K562 (cell line): Measurements from ENCODE around the gene DNAJC8. TPM values are rescaled to one million over a fixed set of nuclear protein-coding genes. Genes with fewer than 3 reads are reported as not detected.

ENCODE experiments used
- ATAC-seq: fragments of 200-7000 bp; cut with Tn5 transposase; 3 replicates; pipeline ENCODE4 v1.9.1; 2020; ENCODE audit warnings: moderate library complexity
- BruUV-seq: library from RNA; stranded (reverse); fragments of 400-500 nt; replicated peaks from 2 replicates; lab custom pipeline; 2021; lab: Mats Ljungman, UMichigan
- CTCF ChIA-PET: fragments of 300-600 bp; formaldehyde crosslinking; extraction: SDS; loops from one replicate; lab custom pipeline; 2021; ENCODE audit warnings: low intra/inter-chr PET ratio; lab: Yijun Ruan, JAX
- POLR2A ChIA-PET: fragments of 300-600, 350-650 bp; sonication (Branson Sonifier 250); formaldehyde crosslinking; extraction: SDS; loops from one replicate; lab custom pipeline; 2021; ENCODE audit warnings: antibody characterized with exemption, inconsistent platforms; lab: Yijun Ruan, JAX
- DNase-seq, 4 experiments: peaks; one replicate each; pipeline versions ENCODE4 v3.0.0 to v3.0.0-alpha.2; 2011 to 2018; ENCODE audit warnings: low spot score in 3 of 4, mixed read lengths in 3 of 4; ENCODE audit errors: extremely low read depth in 1 of 4
- FAIRE-seq: peaks from 2 replicates; lab custom pipeline; 2011; peaks lifted over from hg19 to GRCh38; lab: Jason Lieb, UNC
- H2AFZ ChIP-seq: 2 replicates; pipeline ENCODE4 v1.6.0; 2011; ENCODE audit warnings: low read depth, low read length, control low read depth, inconsistent platforms
- H3K27ac ChIP-seq: fragments of 200-600 bp; 3 replicates; pipeline ENCODE4 v1.8.0; 2011; ENCODE audit warnings: low read depth, mild to moderate bottlenecking, control low read depth, inconsistent platforms, low read length, moderate library complexity, mixed read lengths; ENCODE audit errors: extremely low read depth
- H3K27me3 ChIP-seq, 2 experiments: fragments of 300-600 bp in 1 of 2; 2 replicates in 1 of 2; 3 replicates in 1 of 2; pipeline versions ENCODE4 v1.6.0 to v1.8.0; 2011; ENCODE audit warnings: inconsistent platforms in 2 of 2, low read length in 2 of 2, mild to moderate bottlenecking in 1 of 2, mixed read lengths in 1 of 2, moderate library complexity in 1 of 2; ENCODE audit not compliant: control insufficient read depth in 2 of 2, insufficient read depth in 2 of 2
- H3K36me3 ChIP-seq: fragments of 300-600 bp; 3 replicates; pipeline ENCODE4 v1.8.0; 2011; ENCODE audit warnings: mild to moderate bottlenecking, low read length, inconsistent platforms; ENCODE audit not compliant: control insufficient read depth, insufficient read depth
- H3K4me1 ChIP-seq, 2 experiments: fragments of 200-600 bp in 1 of 2; replicated peaks in 1 of 2; 2 replicates in 1 of 2; 3 replicates in 1 of 2; pipeline versions ENCODE4 v1.5.1 to v1.8.0; 2011; ENCODE audit warnings: inconsistent platforms in 2 of 2, low read length in 2 of 2, mild to moderate bottlenecking in 1 of 2, mixed read lengths in 1 of 2, moderate library complexity in 1 of 2; ENCODE audit not compliant: control insufficient read depth in 2 of 2, insufficient read depth in 2 of 2
- H3K4me2 ChIP-seq: 2 replicates; pipeline ENCODE4 v1.6.1; 2011; ENCODE audit warnings: low read length, control low read depth, inconsistent platforms, mixed read lengths; ENCODE audit not compliant: insufficient read depth
- H3K4me3 ChIP-seq: fragments of 200-600 bp; sonication (generic), shearing (Covaris generic); 2 replicates; pipeline ENCODE4 v1.5.1; 2016; ENCODE audit warnings: control low read depth, inconsistent platforms
- H3K79me2 ChIP-seq: fragments of 200-600 bp; 3 replicates; pipeline ENCODE4 v1.8.0; 2011; ENCODE audit warnings: low read length, inconsistent platforms; ENCODE audit not compliant: control insufficient read depth, insufficient read depth
- H3K9ac ChIP-seq, 2 experiments: 2 replicates each; pipeline versions ENCODE4 v1.6.0 to v1.6.1; 2011; ENCODE audit warnings: low read depth in 2 of 2, low read length in 2 of 2, control low read depth in 1 of 2, inconsistent platforms in 1 of 2, mild to moderate bottlenecking in 1 of 2, mixed read lengths in 1 of 2; ENCODE audit not compliant: insufficient read depth in 1 of 2
- H3K9me1 ChIP-seq: one replicate; pipeline ENCODE4 v1.6.0; 2011; ENCODE audit warnings: inconsistent platforms, mild to moderate bottlenecking, low read length, moderate library complexity; ENCODE audit not compliant: control insufficient read depth, insufficient read depth
- H3K9me3 ChIP-seq: replicated peaks from 2 replicates; pipeline ENCODE4 v1.5.1; 2011; ENCODE audit warnings: low read depth, low read length, inconsistent platforms; ENCODE audit not compliant: control insufficient read depth, insufficient read depth
- H4K20me1 ChIP-seq: replicated peaks from 2 replicates; pipeline ENCODE4 v1.6.1; 2011; ENCODE audit warnings: low read length, inconsistent platforms, mixed read lengths; ENCODE audit not compliant: control insufficient read depth, insufficient read depth
- ARID4B ChIP-seq: sonication (generic); formaldehyde crosslinking; IDR thresholded peaks from 2 replicates; pipeline ENCODE4 v1.8.0; 2022; ENCODE audit warnings: mild to moderate bottlenecking, missing genetic modification reagents
- FOXO4 ChIP-seq: fragments of 450-650 bp; formaldehyde crosslinking; IDR thresholded peaks from 2 replicates; pipeline ENCODE4 v1.4.0; 2020; ENCODE audit warnings: mild to moderate bottlenecking, moderate library complexity
- NR0B1 ChIP-seq: fragments of 450-650 bp; IDR thresholded peaks from one replicate; pipeline ENCODE4 v1.6.1; 2018; ENCODE audit warnings: mild to moderate bottlenecking, moderate library complexity; ENCODE audit not compliant: partially characterized antibody
- PHF8 ChIP-seq: fragments of 200-600 bp; sonication (generic); IDR thresholded peaks from 2 replicates; pipeline ENCODE4 v1.6.1; 2012; ENCODE audit warnings: mixed run types, mild to moderate bottlenecking, inconsistent platforms, low read length, moderate library complexity, borderline replicate concordance
- RBFOX2 ChIP-seq: fragments of 200-400 bp; formaldehyde crosslinking; IDR thresholded peaks from 2 replicates; pipeline ENCODE4 v1.6.1; 2017; ENCODE audit warnings: low read depth, mild to moderate bottlenecking, low read length, moderate library complexity
- ZC3H4 ChIP-seq: sonication (generic); formaldehyde crosslinking; IDR thresholded peaks from 2 replicates; pipeline ENCODE4 v1.9.0; 2021; ENCODE audit warnings: missing genetic modification reagents, borderline replicate concordance
- ZNF324 ChIP-seq: fragments of 250-450 bp; sonication (Bioruptor Pico); IDR thresholded peaks from 2 replicates; pipeline ENCODE4 v1.4.0; 2020; ENCODE audit warnings: mild to moderate bottlenecking
- WGBS: fragments of 100-300 bp; shearing (Covaris generic); methylation state at CpG from one replicate; pipeline ENCODE4 v1.1.6; 2016; ENCODE audit warnings: low coverage, mixed read lengths; ENCODE audit not compliant: insufficient coverage; ENCODE audit errors: missing lambda C conversion rate; 5-methylcytosine and 5-hydroxymethylcytosine counted together
- in situ Hi-C: fragments of 300-500 bp; cut with MboI; formaldehyde crosslinking; loops from 4 replicates; pipeline ENCODE4 v1.15.0; 2018; ENCODE audit warnings: inconsistent platforms, mixed read lengths
- intact Hi-C: fragments of 100-400 bp; cut with micrococcal nuclease; formaldehyde crosslinking; loops from 2 replicates; pipeline ENCODE4 v1.14.2; 2022
- polyA plus RNA-seq, 8 experiments: library from polyadenylated mRNA; depleted of rRNA in 4 of 8; stranded (reverse) in 5 of 8; unstranded in 3 of 8; fragments of >200 nt; fragmentation: Nextera tagmentation in 2 of 8; fragmentation: Illumina TruSeq in 1 of 8; extraction: Ambion mirVana in 2 of 8; extraction: Trizol in 1 of 8; gene quantifications; 2 replicates each; pipeline versions ENCODE4 v1.2.1 to v1.2.3, GENCODE V29; 2011 to 2014; ENCODE audit warnings: inconsistent platforms in 1 of 8, missing spikeins in 1 of 8
- total RNA-seq, 7 experiments: library from RNA; depleted of rRNA in 6 of 7; stranded (reverse); fragments of >200 nt in 6 of 7; fragmentation: Illumina TruSeq in 2 of 7; extraction: Trizol in 2 of 7; gene quantifications; 2 replicates each; pipeline versions ENCODE4 v1.2.1 to v1.2.3, GENCODE V29; 2011 to 2021; ENCODE audit warnings: low replicate concordance in 1 of 7

The DNAJC8 gene
- total and polyA plus RNA-seq, 9 of the 15 experiments (the other 6 are each of a cell fraction or from before 2014, with no cell fraction given) = 143 to 508 (median 209) TPM

GRCh38 chr1:28265577-28265976 lies 32.7 kb upstream of the DNAJC8 start:
- FAIRE-seq = no peak

More at GRCh38 chr1:28265577-28265976, 32.7 kb upstream of the DNAJC8 start:
- in situ Hi-C loops = no loop called here
- no peaks in the 10 kb centered on the region for H3K9me3 ChIP-seq
- DNase-seq = peak in 1 of 4 experiments; percentile 4
- H3K4me2 ChIP-seq = peak overlapping the region; percentile 19; the same call in 1 of the 2 replicates
- no peak overlapping the region for H3K4me3 ChIP-seq
- POLR2A ChIA-PET = interaction anchor here (0.6 to 22.0 kb wide), 12 partner anchors 13 to 243 kb away, joined by 3 to 547 read pairs (median 3); partner anchors contain the start of genes MED18 and RCC1
- CTCF ChIA-PET = no interaction called here
- H4K20me1 ChIP-seq = peaks cover 60% of the 10 kb centered on the region
- BruUV-seq = no TSS peak
- peaks cover 57 to 67% of the 10 kb centered on the region in 2 experiments for H3K4me1 ChIP-seq
- TF ChIP-seq RBFOX2 (peak; percentile 47; the same call in 1 of the 2 replicates), ARID4B (CRISPR knock-in tag) (peak; percentile 28; the same call in 1 of the 2 replicates), ZC3H4 (CRISPR knock-in tag) (no peak), NR0B1 (no peak), FOXO4 (CRISPR knock-in tag) (no peak), ZNF324 (CRISPR knock-in tag) (no peak), PHF8 (no peak)
- peak overlapping the region in 1 of 2 experiments; percentile 57; a peak in 1 of 4 replicates for H3K9ac ChIP-seq
- H2AFZ ChIP-seq = no peak overlapping the region
- H3K27ac ChIP-seq = no peak overlapping the region
- 62% methylated on average over 8 of the region's 8 CpGs for WGBS
- H3K9me1 ChIP-seq = no peaks in the 10 kb centered on the region
- no peaks in the 10 kb centered on the region for H3K27me3 ChIP-seq
- H3K79me2 ChIP-seq = peaks cover 90% of the 10 kb centered on the region
- intact Hi-C loops = no loop called here
- H3K36me3 ChIP-seq = peaks cover 25% of the 10 kb centered on the region; the same call in 2 of the 3 replicates
- ATAC-seq = no peak
